A549 (cell line): Measurements from ENCODE around the gene PI16. TPM values are rescaled to one million over a fixed set of nuclear protein-coding genes. Genes with fewer than 3 reads are reported as not detected.

ENCODE experiments used
- ATAC-seq, 2 experiments: fragments of 200-7000 bp in 1 of 2; fragments of >200 bp in 1 of 2; cut with Nextera tagmentation in 1 of 2; cut with Tn5 transposase in 1 of 2; 3 replicates each; pipeline versions ENCODE4 v1.8.0 to v1.9.1; 2018 to 2020; ENCODE audit warnings: mild to moderate bottlenecking in 1 of 2, moderate library complexity in 1 of 2
- CTCF ChIA-PET: fragments of 300-600 bp; sonication (Branson Sonifier 250); formaldehyde crosslinking; extraction: SDS; loops from one replicate; lab custom pipeline; 2021; ENCODE audit warnings: antibody characterized with exemption, inconsistent platforms; lab: Yijun Ruan, JAX
- POLR2A ChIA-PET: fragments of 350-600 bp; formaldehyde crosslinking; extraction: SDS; loops from one replicate; lab custom pipeline; 2021; ENCODE audit warnings: antibody characterized with exemption, inconsistent platforms; lab: Yijun Ruan, JAX
- DNase-seq, 2 experiments: peaks; one replicate each; pipeline versions ENCODE4 v3.0.0 to v3.0.0-alpha.2; 2011 to 2016; ENCODE audit warnings: low read depth in 1 of 2, low spot score in 1 of 2
- FAIRE-seq: peaks from 2 replicates; lab custom pipeline; 2011; peaks lifted over from hg19 to GRCh38; lab: Jason Lieb, UNC
- H3K27ac ChIP-seq, 2 experiments: fragments of >200 bp; sonication (Bioruptor Twin); formaldehyde crosslinking; 3 replicates each; pipeline ENCODE4 v1.5.1; 2016 to 2017
- H3K4me1 ChIP-seq: fragments of >200 bp; sonication (Bioruptor Twin); formaldehyde crosslinking; 3 replicates; pipeline ENCODE4 v1.6.1; 2016
- H3K4me2 ChIP-seq: fragments of >200 bp; sonication (Bioruptor Twin); formaldehyde crosslinking; 3 replicates; pipeline ENCODE4 v1.6.1; 2016
- H3K4me3 ChIP-seq: fragments of >200 bp; sonication (Bioruptor Twin); formaldehyde crosslinking; 3 replicates; pipeline ENCODE4 v1.5.1; 2016
- H3K9me3 ChIP-seq: fragments of >200 bp; sonication (Bioruptor Twin); formaldehyde crosslinking; 3 replicates; pipeline ENCODE4 v1.6.1; 2016
- BCL3 ChIP-seq: fragments of >200 bp; sonication (Bioruptor Twin); formaldehyde crosslinking; IDR thresholded peaks from 3 replicates; pipeline ENCODE4 v1.6.1; 2016
- CBX8 ChIP-seq: fragments of 200-600 bp; sonication (generic); IDR thresholded peaks from 2 replicates; pipeline ENCODE4 v1.6.1; 2016
- CEBPB ChIP-seq, 2 experiments: fragments of >200 bp in 1 of 2; sonication (Bioruptor Twin) in 1 of 2; formaldehyde crosslinking in 1 of 2; IDR thresholded peaks; 2 replicates each; pipeline ENCODE4 v1.6.1; 2012 to 2016
- CHD2 ChIP-seq: fragments of 150-350 bp; IDR thresholded peaks from 2 replicates; pipeline ENCODE4 v1.6.1; 2014; ENCODE audit warnings: low read length; ENCODE audit not compliant: partially characterized antibody
- CHD4 ChIP-seq: fragments of 200-600 bp; sonication (generic); IDR thresholded peaks from 2 replicates; pipeline ENCODE4 v1.6.1; 2016; ENCODE audit warnings: antibody characterized with exemption, mild to moderate bottlenecking, borderline replicate concordance
- E2F6 ChIP-seq: IDR thresholded peaks from 2 replicates; pipeline ENCODE4 v1.6.1; 2012; ENCODE audit warnings: low read depth, borderline replicate concordance
- EHMT2 ChIP-seq: fragments of 200-600 bp; sonication (generic); IDR thresholded peaks from 2 replicates; pipeline ENCODE4 v1.6.1; 2016; ENCODE audit warnings: antibody characterized with exemption, low read depth, mild to moderate bottlenecking, moderate library complexity
- ESRRA ChIP-seq: fragments of 150-350 bp; IDR thresholded peaks from 2 replicates; pipeline ENCODE4 v1.6.1; 2014; ENCODE audit warnings: mild to moderate bottlenecking, low read length, borderline replicate concordance
- FOSL2 ChIP-seq, 2 experiments: fragments of 450-650 bp in 1 of 2; fragments of >200 bp in 1 of 2; sonication (Bioruptor Twin) in 1 of 2; formaldehyde crosslinking; IDR thresholded peaks; 2 replicates each; pipeline versions ENCODE4 v1.5.0 to v1.6.1; 2016 to 2020; ENCODE audit warnings: mild to moderate bottlenecking in 1 of 2, moderate library complexity in 1 of 2
- FOXS1 ChIP-seq: fragments of 250-450 bp; sonication (Bioruptor Pico); IDR thresholded peaks from 2 replicates; pipeline ENCODE4 v1.5.0; 2020; ENCODE audit warnings: mild to moderate bottlenecking, moderate library complexity
- HES2 ChIP-seq: fragments of >200 bp; sonication (Bioruptor Twin); formaldehyde crosslinking; IDR thresholded peaks from 2 replicates; pipeline ENCODE4 v1.6.1; 2016
- HOXA7 ChIP-seq: fragments of 250-450 bp; sonication (Bioruptor Pico); IDR thresholded peaks from 2 replicates; pipeline ENCODE4 v1.5.0; 2020; ENCODE audit warnings: mild to moderate bottlenecking, moderate library complexity
- HOXB13 ChIP-seq: fragments of 250-450 bp; sonication (Bioruptor Pico); IDR thresholded peaks from 2 replicates; pipeline ENCODE4 v1.5.0; 2020; ENCODE audit warnings: low read depth, mild to moderate bottlenecking, moderate library complexity
- KDM5A ChIP-seq: fragments of 200-600 bp; sonication (generic); IDR thresholded peaks from 2 replicates; pipeline ENCODE4 v1.6.1; 2016; ENCODE audit warnings: antibody characterized with exemption, mild to moderate bottlenecking
- NPAS2 ChIP-seq: fragments of 250-450 bp; sonication (Bioruptor Pico); IDR thresholded peaks from 2 replicates; pipeline ENCODE4 v1.8.0; 2022; ENCODE audit warnings: mild to moderate bottlenecking, moderate library complexity, borderline replicate concordance
- PHF8 ChIP-seq: fragments of 200-600 bp; sonication (generic); IDR thresholded peaks from 2 replicates; pipeline ENCODE4 v1.6.1; 2016; ENCODE audit warnings: low read depth, mild to moderate bottlenecking, antibody characterized with exemption, moderate library complexity, borderline replicate concordance
- POLR2A ChIP-seq: IDR thresholded peaks from 2 replicates; pipeline ENCODE4 v1.6.1; 2012; ENCODE audit warnings: mild to moderate bottlenecking, low read length
- RAD21 ChIP-seq, 2 experiments: fragments of >200 bp in 1 of 2; sonication (Bioruptor Twin) in 1 of 2; formaldehyde crosslinking in 1 of 2; IDR thresholded peaks in 1 of 2; conservative IDR thresholded peaks in 1 of 2; 2 replicates in 1 of 2; 3 replicates in 1 of 2; pipeline ENCODE4 v1.6.1; 2012 to 2018; ENCODE audit warnings: inconsistent platforms in 1 of 2
- RARB ChIP-seq: fragments of 250-450 bp; sonication (Bioruptor Pico); IDR thresholded peaks from 2 replicates; pipeline ENCODE4 v1.8.0; 2021; ENCODE audit warnings: mild to moderate bottlenecking, moderate library complexity
- RFX5 ChIP-seq: fragments of 450-650 bp; IDR thresholded peaks from 2 replicates; pipeline ENCODE4 v1.7.1; 2014; ENCODE audit warnings: antibody characterized with exemption, mild to moderate bottlenecking, moderate library complexity
- SMC3 ChIP-seq: fragments of >200 bp; sonication (Bioruptor Twin); formaldehyde crosslinking; IDR thresholded peaks from 3 replicates; pipeline ENCODE4 v1.6.1; 2018; ENCODE audit warnings: inconsistent platforms
- TFCP2L1 ChIP-seq: fragments of 250-450 bp; sonication (Bioruptor Pico); IDR thresholded peaks from 2 replicates; pipeline ENCODE4 v1.5.0; 2021; ENCODE audit warnings: mild to moderate bottlenecking
- TP53 ChIP-seq: fragments of 250-450 bp; sonication (Bioruptor Pico); IDR thresholded peaks from 2 replicates; pipeline ENCODE4 v1.5.0; 2021; ENCODE audit warnings: mild to moderate bottlenecking, moderate library complexity
- USF2 ChIP-seq: fragments of 450-650 bp; IDR thresholded peaks from 2 replicates; pipeline ENCODE4 v1.6.1; 2014; ENCODE audit warnings: antibody characterized with exemption
- ZC3H11A ChIP-seq: fragments of 450-650 bp; IDR thresholded peaks from 2 replicates; pipeline ENCODE4 v1.6.1; 2014; ENCODE audit warnings: antibody characterized with exemption, mild to moderate bottlenecking
- ZNF302 ChIP-seq: fragments of 250-450 bp; sonication (Bioruptor Pico); IDR thresholded peaks from 2 replicates; pipeline ENCODE4 v1.9.0; 2021; ENCODE audit warnings: inconsistent platforms, mild to moderate bottlenecking, moderate library complexity
- WGBS: methylation state at CpG from one replicate; pipeline ENCODE4 v1.1.6; 2017; ENCODE audit errors: missing lambda C conversion rate; 5-methylcytosine and 5-hydroxymethylcytosine counted together
- polyA plus RNA-seq, 4 experiments: library from polyadenylated mRNA; depleted of rRNA in 3 of 4; stranded (reverse); fragments of >200 nt; fragmentation: RNase III in 1 of 4; extraction: RNeasy Plus Mini Kit Qiagen cat#74134 plus additional on column Dnase treatment in 1 of 4; gene quantifications; 2 replicates in 3 of 4; 3 replicates in 1 of 4; pipeline ENCODE4 v1.2.3, GENCODE V29; 2011 to 2017

PI16 gene
- polyA plus RNA-seq, 2 of the 4 experiments (the other 2 are of a cell fraction) = not detected

- ATAC-seq (no peak), DNase-seq (no peak), FAIRE-seq (no peak)
- TF ChIP-seq ZC3H11A = no peak
- TF ChIP-seq HES2 = no peak
- TF ChIP-seq HOXA7 (CRISPR knock-in tag) = no peak
- no peak for TF ChIP-seq EHMT2
- TF ChIP-seq FOXS1 = no peak
- TF ChIP-seq TP53 (CRISPR knock-in tag) = no peak
- TF ChIP-seq CHD4 = no peak
- no peak for TF ChIP-seq CHD2
- no peak for TF ChIP-seq KDM5A
- TF ChIP-seq ESRRA = no peak
- TF ChIP-seq RARB (CRISPR knock-in tag) = no peak
- no peak for TF ChIP-seq HOXB13 (CRISPR knock-in tag)
- no peak for TF ChIP-seq RFX5
- no peak for TF ChIP-seq FOSL2 (IDR thresholded peaks at IDR 0.05)
- no peak for TF ChIP-seq FOSL2 (CRISPR knock-in tag; IDR thresholded peaks at IDR 0.05)
- no peak for TF ChIP-seq USF2
- TF ChIP-seq ZNF302 = no peak
- no peak for TF ChIP-seq NPAS2 (CRISPR knock-in tag)
- TF ChIP-seq POLR2A = no peak
- TF ChIP-seq TFCP2L1 (CRISPR knock-in tag) = no peak
- no peak for TF ChIP-seq PHF8
- POLR2A ChIA-PET = interaction anchor here (1.2 kb wide), 1 partner anchor 13 kb away, joined by 3 read pairs; the partner anchor contains the start of gene MTCH1
- Histone ChIP-seq H3K4me2 (no peak overlapping the region), H3K9me3 (no peaks in the 10 kb centered on the region), H3K4me3 (no peak overlapping the region), H3K4me1 (no peaks in the 10 kb centered on the region), H3K27ac (no peak overlapping the region)
- CTCF ChIA-PET = no interaction called here
- WGBS = 85% methylated on average over 11 of the region's 15 CpGs
Measured at GRCh38 chr6:36999061-36999750, 44.7 kb downstream of the PI16 start.

GRCh38 chr6:36999751-37000125 is 45.2 kb downstream of the PI16 start:
- FAIRE-seq (no peak), DNase-seq (no peak), ATAC-seq (no peak)
- Histone ChIP-seq H3K27ac (no peak overlapping the region), H3K4me3 (no peak overlapping the region), H3K4me2 (no peak overlapping the region), H3K4me1 (no peaks in the 10 kb centered on the region), H3K9me3 (no peaks in the 10 kb centered on the region)
- 85% methylated on average over 4 of the region's 4 CpGs for WGBS
- POLR2A ChIA-PET = interaction anchor here (1.2 kb wide), 1 partner anchor 14 kb away, joined by 3 read pairs; the partner anchor contains the start of gene MTCH1
- TF ChIP-seq HES2 (no peak), TFCP2L1 (CRISPR knock-in tag) (no peak), RAD21 (conservative IDR thresholded peaks at IDR 0.05 in 1 of 2, IDR thresholded peaks at IDR 0.05 in 1 of 2) (no peak), BCL3 (no peak), SMC3 (no peak), E2F6 (no peak), CBX8 (no peak), CEBPB (IDR thresholded peaks at IDR 0.05) (no peak), HOXA7 (CRISPR knock-in tag) (no peak)
- CTCF ChIA-PET = no interaction called here
